Measurements from ENCODE around the gene CHMP6.

CHMP6 gene

GRCh38 chr17:80956321-80957190 lies 35.1 kb upstream of the CHMP6 start:
- DNase-seq = no peak

DNA sequence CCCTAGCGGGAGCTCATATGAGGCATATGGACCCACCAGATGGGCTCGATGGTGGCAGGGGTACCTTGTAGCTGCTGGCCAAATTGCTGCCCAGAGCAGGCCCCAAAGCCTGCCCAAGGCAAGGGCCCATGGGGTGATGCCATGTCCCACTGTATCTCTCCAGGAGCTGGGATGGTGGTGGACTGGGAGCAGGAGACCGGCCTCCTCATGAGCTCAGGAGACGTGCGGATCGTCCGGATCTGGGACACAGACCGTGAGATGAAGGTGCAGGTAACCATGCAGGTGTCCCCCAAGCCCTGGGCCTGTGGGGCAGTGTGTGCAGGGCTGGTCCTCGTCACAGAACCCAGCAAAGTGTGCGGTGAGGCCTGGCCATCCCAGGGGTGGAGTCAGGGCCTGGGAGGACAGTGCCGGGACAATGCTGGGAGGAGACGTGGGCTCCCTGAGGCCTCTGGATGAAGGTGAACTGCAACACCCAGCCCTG lies 34.1 kb upstream of the CHMP6 start:
- DNase-seq = no peak

GRCh38 chr17:80959330-80960036 lies 32.2 kb upstream of the CHMP6 start:
- DNase-seq = no peak

GRCh38 chr17:80960037-80960796 lies 31.4 kb upstream of the CHMP6 start:
- no peak for DNase-seq

DNA sequence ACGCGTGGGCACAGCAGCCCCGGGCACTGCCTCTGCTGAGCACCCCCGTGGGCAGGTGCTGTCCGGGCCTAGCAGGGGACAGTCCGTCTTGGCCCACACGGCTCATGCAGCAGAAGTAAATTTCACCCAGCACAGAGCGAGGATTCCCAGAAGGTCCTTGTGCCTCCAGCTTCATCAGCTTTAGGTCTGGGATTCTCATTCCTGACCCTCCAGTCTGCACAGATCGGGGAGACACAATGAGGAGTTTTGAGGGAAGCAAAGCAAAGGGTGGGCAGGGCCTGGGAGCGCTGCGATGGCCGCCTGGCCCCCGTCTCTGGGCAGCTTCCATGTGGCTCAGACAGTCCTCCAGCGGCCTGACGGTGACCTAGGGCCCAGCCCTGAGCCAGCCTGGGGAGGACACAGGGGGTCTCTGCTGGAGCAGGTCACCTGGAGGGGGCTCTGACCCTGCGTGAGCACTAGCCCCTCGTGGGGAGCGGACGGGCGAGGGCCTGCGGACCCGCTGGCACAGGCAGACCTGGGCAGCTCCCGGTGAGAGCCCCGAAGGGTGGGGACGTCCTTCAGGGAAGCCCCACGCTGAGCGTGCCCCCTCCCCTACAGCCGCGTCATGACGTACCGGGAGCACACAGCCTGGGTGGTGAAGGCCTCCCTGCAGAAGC lies 30.7 kb upstream of the CHMP6 start:
- no peak for DNase-seq

DNA sequence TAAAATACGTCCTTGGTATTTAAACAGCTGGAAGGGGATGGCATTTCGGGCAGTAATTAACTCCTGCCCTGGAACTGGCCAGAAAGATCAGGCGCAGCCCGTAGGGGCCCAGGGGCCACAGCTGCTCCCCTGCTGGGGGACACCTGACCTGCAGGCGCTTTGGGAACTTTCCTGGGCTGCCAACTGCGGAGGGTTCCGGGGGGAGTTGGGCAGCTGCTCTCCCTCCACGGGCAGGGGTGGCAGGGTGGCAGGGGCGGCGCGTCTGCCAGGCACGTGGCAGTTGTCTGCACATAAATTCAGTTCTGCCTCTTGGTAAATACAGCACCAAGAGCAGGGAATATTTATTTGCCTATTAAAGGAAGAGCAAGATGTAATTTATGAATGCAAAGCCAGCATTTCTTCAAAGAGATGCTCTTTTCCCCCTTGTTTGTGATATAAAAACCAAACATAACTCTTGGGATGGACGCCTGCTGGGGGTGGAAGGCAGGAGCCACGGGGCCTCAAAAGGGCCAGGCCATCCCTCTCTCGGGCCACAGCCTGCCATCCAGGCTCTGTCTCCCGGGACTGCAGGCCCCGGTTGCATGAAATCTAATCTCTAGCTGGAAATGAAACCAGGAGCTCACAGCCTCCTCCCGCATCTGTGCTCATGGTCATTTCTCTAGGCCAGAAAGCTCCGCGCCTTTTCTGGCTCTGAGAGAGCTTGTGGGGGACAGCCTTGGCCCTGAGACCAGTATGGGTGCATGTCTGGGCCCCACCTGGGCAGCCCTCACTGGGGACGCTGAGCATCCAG lies 29.9 kb upstream of the CHMP6 start:
- DNase-seq = no peak

DNA sequence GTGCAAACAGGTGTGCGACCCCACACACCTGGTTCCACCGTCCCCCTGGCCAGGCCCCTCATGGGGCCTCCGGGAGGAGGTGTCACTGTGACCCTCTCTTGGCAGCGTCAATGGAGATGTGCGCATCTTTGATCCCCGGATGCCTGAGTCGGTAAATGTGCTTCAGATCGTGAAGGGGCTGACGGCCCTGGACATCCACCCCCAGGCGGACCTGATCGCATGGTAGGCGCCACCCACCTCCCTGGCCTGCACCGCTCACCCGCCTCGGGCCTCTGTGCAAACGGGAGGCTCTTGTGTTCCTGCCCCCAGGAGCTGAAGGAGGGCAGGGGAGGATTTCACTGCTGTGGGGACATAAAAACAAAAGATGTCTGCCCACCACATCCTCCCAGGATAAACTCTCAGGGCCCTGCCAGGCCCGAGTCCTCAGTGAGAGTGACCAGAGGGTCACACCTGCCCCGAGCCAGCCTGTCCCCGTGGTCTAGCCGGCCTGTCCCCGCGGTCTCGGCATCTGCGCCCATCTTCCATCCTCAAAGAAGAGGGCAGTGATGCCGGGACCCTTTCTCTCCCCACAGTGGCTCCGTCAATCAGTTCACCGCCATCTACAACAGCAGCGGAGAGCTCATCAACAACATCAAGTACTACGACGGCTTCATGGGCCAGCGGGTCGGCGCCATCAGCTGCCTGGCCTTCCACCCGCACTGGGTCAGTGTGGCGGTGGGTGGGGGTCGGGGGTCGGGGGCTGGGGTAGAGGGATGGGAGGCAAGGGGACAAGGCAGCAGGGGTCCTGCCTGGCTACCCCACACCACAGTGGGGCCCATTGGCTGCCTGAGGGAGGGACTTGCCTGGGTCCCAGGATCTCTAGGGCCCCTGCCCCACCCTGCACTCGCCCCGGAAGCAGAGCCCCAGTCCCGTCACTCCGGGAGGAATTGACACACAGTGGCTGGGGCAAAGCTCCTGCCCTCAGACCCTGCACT lies 29.0 kb upstream of the CHMP6 start:
- DNase-seq = no peak

DNA sequence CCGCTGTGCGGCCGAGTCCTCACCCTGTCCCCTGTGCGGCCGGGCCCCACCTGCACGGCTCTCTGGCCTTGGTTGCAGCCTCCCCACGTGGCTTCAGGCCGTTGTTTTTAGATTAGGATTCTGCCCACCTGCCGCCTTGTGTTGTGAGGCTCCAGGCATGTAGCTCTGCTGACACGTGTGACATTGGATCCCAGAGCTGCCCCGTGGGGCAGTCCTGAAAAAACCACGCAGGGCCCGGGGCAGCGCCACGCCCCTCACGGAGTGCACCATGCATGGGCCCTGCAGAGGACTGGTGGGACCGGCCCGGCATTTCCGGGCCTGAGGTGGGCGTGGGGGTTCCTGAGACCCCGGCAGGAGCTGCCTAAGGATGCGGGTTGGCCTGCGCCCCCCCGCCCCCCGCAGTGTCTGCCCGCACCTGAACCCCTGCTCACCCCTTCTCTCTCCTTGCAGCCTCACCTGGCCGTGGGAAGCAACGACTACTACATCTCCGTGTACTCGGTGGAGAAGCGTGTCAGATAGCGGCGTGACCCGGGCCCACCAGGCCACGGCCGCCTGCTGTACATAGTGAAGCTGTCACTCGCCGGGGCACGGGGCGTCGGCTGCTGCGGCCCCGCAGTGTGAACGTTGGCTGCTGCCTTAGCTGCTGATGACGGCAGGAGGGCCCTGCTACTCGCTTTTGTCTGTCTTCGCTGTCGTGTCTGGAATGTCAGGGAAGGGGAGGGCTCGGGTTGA lies 27.7 kb upstream of the CHMP6 start:
- DNase-seq = no peak

DNA sequence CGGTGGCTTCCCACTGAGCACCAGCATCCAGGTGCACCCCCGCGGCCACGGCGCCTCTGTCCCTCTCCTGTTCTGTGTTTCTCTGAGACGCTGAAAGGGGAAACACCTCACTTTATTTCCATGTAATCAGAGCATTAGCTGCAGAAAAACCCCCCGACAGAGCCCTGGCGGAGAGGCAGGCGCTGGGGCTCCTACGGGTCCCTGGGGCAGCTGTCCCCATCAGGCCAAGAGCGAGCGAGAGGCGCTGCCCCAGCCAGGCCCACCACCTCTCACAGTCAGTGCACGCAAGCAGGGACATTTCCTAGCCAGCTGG lies 27.1 kb upstream of the CHMP6 start:
- DNase-seq = no peak

DNA sequence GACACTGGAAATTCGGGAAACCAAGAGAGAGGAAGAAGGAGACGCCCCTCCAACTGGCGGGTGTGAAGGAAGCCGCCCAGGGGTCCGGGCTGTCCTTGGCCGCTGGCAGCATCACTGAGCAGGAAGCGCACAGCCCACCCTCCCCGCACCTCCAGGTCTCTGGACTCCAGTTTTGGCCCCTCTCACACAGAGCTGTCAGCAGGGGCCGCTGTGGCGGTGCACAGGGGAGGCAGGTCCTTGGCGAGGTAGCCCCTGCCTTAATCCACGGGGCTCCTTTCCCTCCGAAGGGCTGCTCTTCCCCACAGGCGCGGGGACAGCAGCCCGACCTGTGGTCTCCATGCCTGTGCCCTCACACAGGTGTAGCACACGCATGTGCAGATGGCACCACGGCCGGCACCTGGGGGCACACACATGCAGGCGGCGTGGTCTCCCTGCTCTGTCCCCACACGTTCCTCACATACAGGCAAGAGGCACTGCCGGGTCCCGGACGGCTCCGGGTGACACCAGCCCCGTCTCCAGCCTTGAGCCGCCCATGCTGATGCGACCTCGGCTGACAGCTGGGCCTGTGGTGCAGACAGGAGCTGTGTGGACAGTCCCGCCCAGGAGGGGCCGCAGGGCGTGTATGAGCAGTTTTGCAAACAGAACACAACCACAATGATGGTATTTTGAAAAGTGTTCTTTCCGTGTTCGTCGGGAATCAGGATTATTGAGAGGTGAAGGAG lies 26.6 kb upstream of the CHMP6 start:
- no peak for DNase-seq

- DNase-seq = no peak
These were observed 26.0 kb upstream of the CHMP6 start for GRCh38 chr17:80965606-80966005.

DNA sequence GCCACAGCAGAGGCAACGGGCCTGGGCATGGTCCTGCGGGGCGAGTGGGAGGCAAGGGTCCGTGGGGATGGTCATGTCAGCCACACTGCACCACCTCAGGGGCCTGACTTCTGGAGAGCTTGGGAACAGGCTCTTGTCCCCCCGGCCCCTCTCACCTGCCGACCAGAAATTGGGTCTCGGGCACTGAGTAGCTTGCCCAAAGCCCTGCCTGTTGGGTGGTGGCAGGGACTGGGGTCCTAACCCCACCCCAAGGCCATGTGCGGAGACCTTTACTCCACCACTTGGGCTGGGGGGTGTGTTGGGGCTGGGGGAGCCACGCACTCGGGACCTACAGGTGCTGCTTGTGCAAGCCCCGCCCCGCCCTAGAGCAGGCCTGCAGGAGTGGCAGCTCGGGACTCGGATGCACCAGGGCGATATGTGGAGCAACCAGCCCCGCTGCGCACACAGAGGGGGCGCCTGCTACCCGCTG lies 24.2 kb upstream of the CHMP6 start:
- DNase-seq = no peak

DNA sequence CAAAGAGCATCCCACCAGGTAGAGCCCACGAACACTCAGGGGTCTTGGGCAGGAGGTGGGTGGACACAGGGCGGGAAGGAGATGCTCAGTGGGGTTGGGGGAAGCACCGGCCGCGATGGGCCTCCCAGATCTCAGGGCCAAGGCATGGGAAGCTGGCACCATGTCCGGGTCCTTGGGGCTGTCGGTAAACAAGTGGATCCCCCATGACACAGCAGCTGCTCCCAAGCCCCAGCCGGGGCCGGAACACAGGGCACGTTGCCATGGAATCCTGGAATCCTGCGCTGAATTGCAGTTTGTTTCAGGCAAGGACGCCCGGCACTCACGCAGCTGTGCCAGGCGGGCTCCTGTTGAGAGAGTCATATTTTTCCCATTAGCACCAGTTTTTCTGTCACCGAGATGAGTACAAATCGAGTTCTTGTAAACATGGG lies 23.0 kb upstream of the CHMP6 start:
- DNase-seq = no peak

DNA sequence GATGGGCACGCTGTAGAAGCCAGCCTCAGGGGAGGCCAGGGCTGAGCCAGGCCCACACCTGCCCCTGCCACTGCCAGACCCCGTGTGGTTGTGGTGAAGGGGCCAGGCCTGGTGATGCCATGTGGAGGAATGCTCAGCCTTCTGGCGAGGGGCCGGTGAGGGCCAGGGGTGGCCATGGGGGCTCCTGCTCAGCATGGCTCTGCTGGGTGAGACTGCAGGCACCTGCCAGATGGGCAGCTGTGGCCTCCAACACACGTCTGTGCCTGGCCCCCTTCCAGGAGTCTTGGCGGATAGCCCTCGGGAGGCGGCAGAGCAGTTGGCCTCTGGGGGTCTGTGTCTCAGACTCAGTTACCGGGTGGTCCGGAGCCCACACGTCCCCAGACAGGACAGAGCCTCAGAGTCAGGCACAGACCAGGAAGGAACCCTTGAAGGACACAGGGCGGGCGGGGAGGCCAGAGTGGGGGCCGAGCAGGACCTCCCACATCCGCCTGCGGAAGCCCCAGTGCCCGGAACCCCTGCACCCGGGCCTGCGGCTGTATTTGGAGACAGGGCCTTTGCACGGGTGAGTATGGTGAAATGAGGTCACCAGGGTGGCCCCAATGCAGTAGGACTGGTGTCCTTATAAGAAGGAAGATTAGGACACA lies 22.5 kb upstream of the CHMP6 start:
- no peak for DNase-seq

GRCh38 chr17:80969674-80970043 lies 22.0 kb upstream of the CHMP6 start:
- DNase-seq = no peak

DNA sequence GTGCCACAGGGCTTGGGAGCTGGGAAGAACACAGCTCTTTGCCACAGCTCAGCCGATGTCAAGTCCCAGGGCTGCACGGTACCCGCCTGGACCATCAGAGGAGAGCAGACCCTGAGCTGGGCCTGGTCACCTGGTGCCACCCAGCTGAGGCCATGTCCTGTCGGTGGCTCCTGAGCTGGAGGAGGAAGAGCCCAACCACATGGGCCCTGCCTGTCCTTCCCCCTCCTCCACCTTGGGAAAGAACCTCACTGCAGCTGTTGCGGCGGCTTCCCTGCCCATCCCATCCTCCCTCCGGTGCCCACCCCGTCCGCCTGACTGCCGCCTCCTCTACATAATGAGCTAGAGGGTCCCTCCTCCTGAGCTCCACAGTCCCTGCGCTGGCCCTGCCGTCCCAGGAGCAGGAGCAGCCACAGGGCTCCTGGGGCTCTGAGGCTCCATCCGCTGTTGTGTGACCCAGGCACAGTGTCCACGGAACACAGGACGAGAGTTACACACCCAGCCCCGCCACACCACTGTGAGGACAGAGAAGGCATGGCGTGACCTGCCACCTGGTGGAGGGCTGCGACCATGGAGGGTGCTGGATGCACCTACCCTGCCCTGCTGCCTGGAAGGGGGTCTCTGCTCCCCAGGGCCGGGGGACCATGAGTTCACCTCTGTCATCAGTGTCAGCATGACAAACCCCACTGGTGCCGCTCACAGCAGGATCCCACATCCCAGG lies 21.4 kb upstream of the CHMP6 start:
- peak; percentile 62 to 65 for DNase-seq

GRCh38 chr17:80970762-80971703 lies 20.6 kb upstream of the CHMP6 start:
- DNase-seq = no peak

All from activated CD4-positive, alpha-beta T cell treated with anti-CD3 and anti-CD28 coated beads, Interleukin-2, amount 50 U/mL, for 48 hours (primary cell).